OCI-LY7 (cell line): ENCODE data around the gene FAM135A. TPM values are rescaled to one million over a fixed set of nuclear protein-coding genes. Genes with fewer than 3 reads are reported as not detected.

Experiments
- BruUV-seq: library from RNA; stranded (reverse); fragments of 400-500 nt; replicated peaks from 2 replicates; lab custom pipeline; 2021; lab: Mats Ljungman, UMichigan
- CTCF ChIA-PET: fragments of 300-600 bp; sonication (Branson Sonifier 250); formaldehyde crosslinking; loops from one replicate; lab custom pipeline; 2022; ENCODE audit warnings: antibody characterized with exemption; ENCODE audit not compliant: unreplicated experiment; lab: Charles Lee
- POLR2A ChIA-PET: fragments of 300-600 bp; sonication (Branson Sonifier 250); formaldehyde crosslinking; loops from one replicate; lab custom pipeline; 2022; ENCODE audit warnings: antibody characterized with exemption; lab: Charles Lee
- DNase-seq: peaks from one replicate; pipeline ENCODE4 v3.0.0-alpha.2; 2015; ENCODE audit warnings: low spot score
- H2AFZ ChIP-seq: fragments of 200-600 bp; sonication (generic), shearing (Covaris generic); 2 replicates; pipeline ENCODE4 v1.6.1; 2014; ENCODE audit warnings: mild to moderate bottlenecking, antibody characterized with exemption, low read length, moderate library complexity
- H3K27ac ChIP-seq: fragments of 200-600 bp; sonication (generic); 2 replicates; pipeline ENCODE4 v1.5.1; 2014; ENCODE audit warnings: mixed run types, low read depth, mild to moderate bottlenecking, moderate library complexity, low read length, inconsistent platforms; ENCODE audit not compliant: poor library complexity, severe bottlenecking
- H3K36me3 ChIP-seq: fragments of 200-600 bp; sonication (generic); 2 replicates; pipeline ENCODE4 v1.6.1; 2014; ENCODE audit warnings: mild to moderate bottlenecking, antibody characterized with exemption, low read length, moderate library complexity, mixed read lengths; ENCODE audit not compliant: insufficient read depth
- H3K4me1 ChIP-seq: fragments of 200-600 bp; sonication (generic); 2 replicates; pipeline ENCODE4 v1.5.1; 2014; ENCODE audit warnings: mild to moderate bottlenecking, low read length; ENCODE audit not compliant: insufficient read depth, poor library complexity, severe bottlenecking
- H3K4me2 ChIP-seq: fragments of 200-600 bp; sonication (generic); 2 replicates; pipeline ENCODE4 v1.6.1; 2014; ENCODE audit warnings: mild to moderate bottlenecking, low read length
- H3K4me3 ChIP-seq: fragments of 200-600 bp; sonication (generic); 2 replicates; pipeline ENCODE4 v1.5.1; 2014; ENCODE audit warnings: mild to moderate bottlenecking, low read depth, low read length; ENCODE audit not compliant: poor library complexity, severe bottlenecking
- H3K79me2 ChIP-seq: fragments of 200-600 bp; sonication (generic); 2 replicates; pipeline ENCODE4 v1.6.1; 2016; ENCODE audit warnings: low read depth, mild to moderate bottlenecking, low read length, moderate library complexity, mixed read lengths; ENCODE audit not compliant: insufficient read depth
- H3K9me2 ChIP-seq: fragments of 200-600 bp; sonication (generic); 2 replicates; pipeline ENCODE4 v1.6.1; 2016; ENCODE audit warnings: mild to moderate bottlenecking, low read length, mixed read lengths; ENCODE audit not compliant: insufficient read depth
- H3K9me3 ChIP-seq: fragments of 200-600 bp; sonication (generic); 2 replicates; pipeline ENCODE4 v1.6.1; 2014; ENCODE audit warnings: mild to moderate bottlenecking, mixed run types, low read length, mixed read lengths
- H4K20me1 ChIP-seq: fragments of 200-600 bp; sonication (generic); 2 replicates; pipeline ENCODE4 v1.6.1; 2014; ENCODE audit warnings: mild to moderate bottlenecking, antibody characterized with exemption, low read length, moderate library complexity, mixed read lengths; ENCODE audit not compliant: insufficient read depth
- CTCF ChIP-seq: fragments of 200-600 bp; sonication (generic); conservative IDR thresholded peaks from 2 replicates; pipeline ENCODE4 v1.5.1; 2014; ENCODE audit warnings: mild to moderate bottlenecking, antibody characterized with exemption, low read length, moderate library complexity, mixed read lengths
- EZH2phosphoT487 ChIP-seq: fragments of 200-600 bp; sonication (generic); IDR thresholded peaks from 2 replicates; pipeline ENCODE4 v1.6.1; 2018; ENCODE audit warnings: low read depth, borderline replicate concordance, mild to moderate bottlenecking, mixed run types, antibody characterized with exemption, low read length, moderate library complexity, mixed read lengths
- intact Hi-C: fragments of 100-400 bp; cut with micrococcal nuclease; formaldehyde crosslinking; loops from one replicate; pipeline ENCODE4 v1.10.0; 2022; ENCODE audit not compliant: unreplicated experiment
- total RNA-seq, 2 experiments: library from RNA; depleted of rRNA in 1 of 2; stranded (reverse); fragments of >200 nt in 1 of 2; shearing (Covaris generic) in 1 of 2; gene quantifications; 2 replicates each; pipeline ENCODE4 v1.2.3, GENCODE V29; 2014 to 2022

The FAM135A gene
- total RNA-seq, 2 experiments from 2014 or later, result 35.5 to 66.2 TPM

- POLR2A ChIA-PET, result no interaction called here
- H3K36me3 ChIP-seq, result no peaks in the 10 kb centered on the region
- no peak overlapping the region for H2AFZ ChIP-seq
- H3K79me2 ChIP-seq, result no peaks in the 10 kb centered on the region
- H3K9me2 ChIP-seq, result no peaks in the 10 kb centered on the region
- no peak overlapping the region for H3K4me2 ChIP-seq
- H4K20me1 ChIP-seq, result no peaks in the 10 kb centered on the region
- H3K9me3 ChIP-seq, result no peaks in the 10 kb centered on the region
- no peak overlapping the region for H3K4me3 ChIP-seq
- intact Hi-C loops, result no loop called here
- H3K4me1 ChIP-seq, result no peaks in the 10 kb centered on the region
- CTCF ChIA-PET, result no interaction called here
- no peak overlapping the region for H3K27ac ChIP-seq
- TF ChIP-seq EZH2phosphoT487 (no peak), CTCF (no peak)
- no peak for DNase-seq
- no TSS peak for BruUV-seq
Observed at GRCh38 chr6:70590400-70590799, 177.1 kb downstream of the FAM135A start.

- TF ChIP-seq EZH2phosphoT487 (no peak), CTCF (no peak)
- intact Hi-C loops, result no loop called here
- no peaks in the 10 kb centered on the region for H3K36me3 ChIP-seq
Observed at GRCh38 chr6:70592391-70593117, 179.2 kb downstream of the FAM135A start.

GRCh38 chr6:70593118-70593486, 179.8 kb downstream of the FAM135A start:
- Histone ChIP-seq H3K27ac (no peak overlapping the region), H2AFZ (no peak overlapping the region), H3K9me2 (no peaks in the 10 kb centered on the region), H3K4me2 (no peak overlapping the region), H3K9me3 (no peaks in the 10 kb centered on the region), H4K20me1 (no peaks in the 10 kb centered on the region), H3K36me3 (no peaks in the 10 kb centered on the region), H3K4me3 (no peak overlapping the region), H3K4me1 (no peaks in the 10 kb centered on the region), H3K79me2 (no peaks in the 10 kb centered on the region)
- intact Hi-C loops, result no loop called here
- POLR2A ChIA-PET, result no interaction called here
- no TSS peak for BruUV-seq
- DNase-seq, result no peak
- CTCF ChIA-PET, result no interaction called here
- TF ChIP-seq CTCF (no peak), EZH2phosphoT487 (no peak)

More at GRCh38 chr6:70592391-70593117, 179.2 kb downstream of the FAM135A start:
- ChIA-PET CTCF (no interaction called here), POLR2A (no interaction called here)
- H4K20me1 ChIP-seq, result no peaks in the 10 kb centered on the region
- no peak for DNase-seq
- H3K4me2 ChIP-seq, result no peak overlapping the region
- no peaks in the 10 kb centered on the region for H3K79me2 ChIP-seq
- BruUV-seq, result no TSS peak
- no peak overlapping the region for H3K4me3 ChIP-seq
- H3K9me2 ChIP-seq, result no peaks in the 10 kb centered on the region
- H2AFZ ChIP-seq, result no peak overlapping the region
- H3K27ac ChIP-seq, result no peak overlapping the region
- H3K4me1 ChIP-seq, result no peaks in the 10 kb centered on the region
- no peaks in the 10 kb centered on the region for H3K9me3 ChIP-seq
